Memory B cell (primary cell): ENCODE data around the gene RNF25.
"Not testable (repeated sequence)": the region's sequence is repeated elsewhere in the genome, so short reads cannot be mapped to it uniquely, and the experiment has no call there.

Experiments
- ATAC-seq: fragments of 150-1000 bp; cut with Tn5 transposase; 2 replicates; pipeline ENCODE4 v1.10.0; 2021; ENCODE audit warnings: low read depth, mild to moderate bottlenecking, moderate library complexity
- DNase-seq, 2 donors: peaks; one replicate each; pipeline ENCODE4 v3.0.0; 2022; ENCODE audit warnings: low spot score in 2 of 2
- H3K27ac Mint-ChIP-seq: one replicate; pipeline ENCODE4 v1.8.0; 2022; ENCODE audit warnings: mild to moderate bottlenecking, moderate library complexity, mixed read lengths
- H3K27me3 Mint-ChIP-seq: one replicate; pipeline ENCODE4 v1.8.0; 2022; ENCODE audit warnings: mixed read lengths
- H3K36me3 Mint-ChIP-seq: one replicate; pipeline ENCODE4 v1.8.0; 2022; ENCODE audit warnings: mild to moderate bottlenecking, mixed read lengths
- H3K4me1 Mint-ChIP-seq: one replicate; pipeline ENCODE4 v1.8.0; 2022; ENCODE audit warnings: mixed read lengths
- H3K4me3 Mint-ChIP-seq: one replicate; pipeline ENCODE4 v1.8.0; 2022; ENCODE audit warnings: mild to moderate bottlenecking, moderate library complexity, mixed read lengths
- H3K9me3 Mint-ChIP-seq: one replicate; pipeline ENCODE4 v1.8.0; 2022; ENCODE audit warnings: mixed read lengths

RNF25 gene

DNA sequence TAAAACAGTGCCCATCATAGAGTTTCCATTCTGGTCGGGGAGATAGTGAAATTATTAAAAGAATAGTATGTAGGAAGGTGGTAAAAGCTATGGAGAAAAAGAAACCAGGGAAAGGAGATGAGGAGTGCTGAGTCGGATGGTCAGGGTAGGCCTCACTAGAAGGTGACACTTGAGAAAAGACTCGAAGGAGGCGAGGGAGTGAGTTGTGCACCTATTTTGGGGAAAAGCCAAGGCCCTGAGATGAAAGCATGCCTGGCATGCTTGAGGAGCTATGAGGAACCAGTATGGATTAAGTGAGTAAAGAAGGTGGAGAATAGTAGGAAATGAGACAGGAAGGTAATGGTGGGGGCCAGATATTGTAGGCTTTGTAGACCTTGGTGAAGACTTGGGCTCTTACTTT lies 31.5 kb upstream of the RNF25 start:
- DNase-seq = no peak
- H3K27ac Mint-ChIP-seq = no peak overlapping the region

DNA sequence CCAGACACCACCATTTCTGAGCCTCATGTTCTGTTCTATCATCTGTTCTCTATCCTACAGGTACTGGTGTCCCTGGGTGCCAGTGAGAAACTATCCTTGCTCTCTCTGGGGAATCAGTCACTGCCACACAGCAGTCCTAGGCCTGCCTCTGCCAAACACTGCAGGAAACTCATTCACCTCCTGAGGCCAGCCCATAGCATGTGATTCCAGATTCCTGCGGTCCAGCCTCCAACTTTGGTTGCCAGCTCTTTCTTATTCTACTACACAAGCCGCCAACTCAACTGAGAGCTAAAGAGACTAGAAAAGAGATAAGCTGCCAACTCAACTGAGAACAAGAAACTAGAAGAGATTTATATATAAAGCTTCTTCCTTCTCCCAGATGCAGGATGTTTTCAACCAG lies 30.0 kb upstream of the RNF25 start:
- Mint-ChIP-seq H3K4me1 (no peaks in the 10 kb centered on the region), H3K4me3 (no peak overlapping the region), H3K27ac (no peak overlapping the region), H3K9me3 (no peaks in the 10 kb centered on the region), H3K27me3 (no peaks in the 10 kb centered on the region), H3K36me3 (peaks cover 8% of the 10 kb centered on the region)
- DNase-seq = no peak
- ATAC-seq = no peak

More for the DNA sequence above, 31.5 kb upstream of the RNF25 start:
- H3K4me3 Mint-ChIP-seq = no peak overlapping the region
- ATAC-seq = no peak
- H3K4me1 Mint-ChIP-seq = no peaks in the 10 kb centered on the region
- H3K27me3 Mint-ChIP-seq = no peaks in the 10 kb centered on the region
- H3K9me3 Mint-ChIP-seq = no peaks in the 10 kb centered on the region
- peaks cover 8% of the 10 kb centered on the region for H3K36me3 Mint-ChIP-seq

DNA sequence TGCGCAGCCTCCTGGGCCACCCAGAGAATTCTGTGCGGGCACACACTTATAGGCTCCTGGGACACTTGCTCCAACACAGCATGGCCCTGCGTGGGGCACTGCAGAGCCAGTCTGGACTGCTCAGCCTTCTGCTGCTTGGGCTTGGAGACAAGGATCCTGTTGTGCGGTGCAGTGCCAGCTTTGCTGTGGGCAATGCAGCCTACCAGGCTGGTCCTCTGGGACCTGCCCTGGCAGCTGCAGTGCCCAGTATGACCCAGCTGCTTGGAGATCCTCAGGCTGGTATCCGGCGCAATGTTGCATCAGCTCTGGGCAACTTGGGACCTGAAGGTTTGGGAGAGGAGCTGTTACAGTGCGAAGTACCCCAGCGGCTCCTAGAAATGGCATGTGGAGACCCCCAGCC lies 27.1 kb upstream of the RNF25 start:
- H3K4me3 Mint-ChIP-seq = no peak overlapping the region
- no peaks in the 10 kb centered on the region for H3K9me3 Mint-ChIP-seq
- ATAC-seq (no peak), DNase-seq (no peak)
- peaks cover 10% of the 10 kb centered on the region for H3K36me3 Mint-ChIP-seq
- H3K27me3 Mint-ChIP-seq = no peaks in the 10 kb centered on the region
- H3K27ac Mint-ChIP-seq = no peak overlapping the region
- no peaks in the 10 kb centered on the region for H3K4me1 Mint-ChIP-seq

DNA sequence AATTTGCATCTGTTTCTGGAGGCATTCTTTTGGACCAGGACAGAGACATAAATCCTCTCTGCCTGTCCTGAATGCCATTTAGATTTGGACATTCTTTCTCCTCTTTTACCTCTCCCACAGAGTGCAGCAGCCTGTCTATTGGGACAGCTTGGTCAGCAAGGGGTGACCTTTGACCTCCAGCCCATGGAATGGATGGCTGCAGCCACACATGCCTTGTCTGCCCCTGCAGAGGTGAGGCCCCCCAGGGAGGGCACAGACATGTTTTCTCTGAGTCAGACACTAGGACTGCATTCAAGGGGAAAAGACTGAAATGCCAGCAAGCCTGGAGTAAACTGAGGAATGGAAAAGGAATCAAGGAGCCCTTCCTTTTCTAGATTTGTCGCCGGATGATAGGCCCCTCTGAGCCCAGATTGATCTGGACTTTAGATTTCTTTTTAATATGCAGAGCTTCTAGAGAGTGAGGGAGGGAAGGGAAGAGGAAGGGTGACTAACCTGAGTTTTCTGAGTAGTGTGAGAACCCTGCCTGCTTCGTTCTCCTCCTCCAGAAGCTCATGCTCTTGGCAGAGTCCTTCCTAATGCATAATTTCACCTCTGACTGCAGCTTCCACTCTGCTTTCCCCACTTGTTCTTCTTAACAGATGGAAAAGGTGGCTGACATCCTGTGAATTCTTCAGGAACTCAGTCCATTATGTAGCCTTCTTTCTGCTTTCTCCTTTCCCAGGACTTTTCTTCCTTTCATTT lies 22.8 kb upstream of the RNF25 start:
- no peaks in the 10 kb centered on the region for H3K9me3 Mint-ChIP-seq
- ATAC-seq (no peak), DNase-seq (no peak)
- H3K4me1 Mint-ChIP-seq = no peaks in the 10 kb centered on the region
- no peak overlapping the region for H3K27ac Mint-ChIP-seq
- H3K4me3 Mint-ChIP-seq = no peak overlapping the region
- H3K36me3 Mint-ChIP-seq = peaks cover 18% of the 10 kb centered on the region
- H3K27me3 Mint-ChIP-seq = no peaks in the 10 kb centered on the region

DNA sequence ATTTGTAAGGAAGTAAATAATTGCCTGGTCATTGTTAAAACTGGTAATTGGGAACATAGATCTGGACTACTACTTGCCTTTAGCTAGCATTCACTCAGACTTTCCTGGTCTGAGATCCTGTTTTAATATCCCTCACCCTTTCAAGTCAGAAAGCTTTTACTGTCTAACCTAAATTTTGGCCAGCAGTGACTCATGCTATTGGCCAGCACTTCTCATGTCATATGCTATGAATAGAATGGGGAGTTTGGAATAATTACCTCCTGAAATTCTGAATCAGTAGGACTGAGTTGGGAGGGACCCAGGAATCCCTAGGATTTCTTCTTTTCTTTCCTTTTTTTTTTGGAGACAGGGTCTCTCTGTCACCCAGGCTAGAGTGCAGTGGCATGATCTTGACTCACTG lies 19.4 kb upstream of the RNF25 start:
- ATAC-seq (no peak), DNase-seq (no peak)
- no peak overlapping the region for H3K4me3 Mint-ChIP-seq
- no peak overlapping the region for H3K27ac Mint-ChIP-seq
- peaks cover 18% of the 10 kb centered on the region for H3K36me3 Mint-ChIP-seq
- no peaks in the 10 kb centered on the region for H3K9me3 Mint-ChIP-seq
- H3K4me1 Mint-ChIP-seq = peaks cover 4% of the 10 kb centered on the region
- H3K27me3 Mint-ChIP-seq = no peaks in the 10 kb centered on the region

DNA sequence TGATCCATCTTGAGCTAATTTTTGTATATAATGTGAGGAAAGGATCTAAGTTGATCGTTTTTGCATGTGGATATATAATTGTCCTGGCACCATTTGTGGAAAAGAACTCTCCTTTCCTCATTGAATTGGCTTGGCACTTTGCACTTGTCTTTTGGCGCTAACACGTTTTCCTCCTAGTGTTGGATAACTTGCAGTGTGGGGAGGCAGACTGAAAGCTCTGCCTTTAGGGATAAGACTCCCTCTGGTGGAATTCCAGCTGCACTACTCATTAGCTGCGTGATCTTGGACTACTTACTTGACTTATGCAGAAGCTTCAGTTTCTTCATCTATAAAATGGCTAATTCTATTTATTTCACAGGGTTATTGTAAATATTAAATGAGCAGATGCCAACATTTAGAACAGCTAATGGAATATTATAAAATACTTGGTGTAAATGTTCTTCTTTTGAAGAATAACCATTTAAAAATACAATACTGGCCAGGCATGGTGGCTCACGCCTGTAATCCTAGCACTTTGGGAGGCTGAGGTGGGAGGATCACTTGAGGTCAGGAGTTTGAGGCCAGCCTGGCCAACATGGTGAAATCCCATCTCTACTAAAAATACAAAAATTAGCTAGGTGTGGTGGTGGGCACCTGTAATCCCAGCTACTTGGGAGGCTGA lies 15.7 kb upstream of the RNF25 start:
- H3K36me3 Mint-ChIP-seq = peaks cover 12% of the 10 kb centered on the region
- not testable (repeated sequence) for H3K4me1 Mint-ChIP-seq, H3K27me3 Mint-ChIP-seq, DNase-seq, H3K27ac Mint-ChIP-seq, H3K4me3 Mint-ChIP-seq, H3K9me3 Mint-ChIP-seq
- peak; percentile 68 for ATAC-seq

DNA sequence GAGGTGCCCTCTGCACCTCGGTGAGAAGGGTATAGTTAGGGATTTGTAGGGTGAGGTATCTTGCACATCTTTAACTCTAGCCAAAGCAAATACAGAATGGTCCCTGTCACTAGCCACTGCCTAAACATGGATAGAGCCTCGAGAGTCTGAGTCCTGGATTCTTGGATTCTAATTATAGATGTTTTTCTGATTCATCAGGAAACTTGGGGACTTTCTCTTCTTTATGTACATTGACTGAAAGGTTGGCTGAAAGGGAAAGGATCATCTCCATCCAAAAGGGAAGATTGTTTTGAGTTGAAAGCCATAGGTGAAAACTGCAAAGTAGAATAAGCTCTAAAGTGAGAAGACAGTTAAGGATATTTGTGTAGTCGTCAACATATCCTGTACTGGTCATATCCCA lies 8.3 kb upstream of the RNF25 start:
- no peak overlapping the region for H3K27ac Mint-ChIP-seq
- H3K4me3 Mint-ChIP-seq = no peak overlapping the region
- H3K27me3 Mint-ChIP-seq = no peaks in the 10 kb centered on the region
- no peaks in the 10 kb centered on the region for H3K9me3 Mint-ChIP-seq
- DNase-seq (no peak), ATAC-seq (no peak)
- H3K36me3 Mint-ChIP-seq = peaks cover 13% of the 10 kb centered on the region
- peaks cover 2% of the 10 kb centered on the region for H3K4me1 Mint-ChIP-seq

DNA sequence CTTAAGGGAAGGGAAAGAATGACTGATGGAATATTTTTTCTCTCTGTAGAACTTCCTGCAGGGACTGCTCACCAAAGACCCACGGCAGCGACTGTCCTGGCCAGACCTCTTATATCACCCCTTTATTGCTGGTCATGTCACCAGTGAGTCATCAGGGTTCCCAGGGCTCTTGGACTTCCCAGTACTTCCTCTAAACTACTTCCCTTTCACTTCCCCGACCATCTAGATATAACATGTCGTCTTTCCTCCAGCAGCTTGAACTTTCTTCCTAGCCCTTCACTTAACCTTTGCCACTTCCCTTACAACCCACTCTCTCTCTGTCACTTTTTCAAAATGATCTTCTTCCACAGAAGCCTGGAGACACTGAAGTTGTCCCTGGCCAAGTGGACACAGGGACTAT lies 7.3 kb upstream of the RNF25 start:
- no peak for DNase-seq
- no peaks in the 10 kb centered on the region for H3K27me3 Mint-ChIP-seq

DNA sequence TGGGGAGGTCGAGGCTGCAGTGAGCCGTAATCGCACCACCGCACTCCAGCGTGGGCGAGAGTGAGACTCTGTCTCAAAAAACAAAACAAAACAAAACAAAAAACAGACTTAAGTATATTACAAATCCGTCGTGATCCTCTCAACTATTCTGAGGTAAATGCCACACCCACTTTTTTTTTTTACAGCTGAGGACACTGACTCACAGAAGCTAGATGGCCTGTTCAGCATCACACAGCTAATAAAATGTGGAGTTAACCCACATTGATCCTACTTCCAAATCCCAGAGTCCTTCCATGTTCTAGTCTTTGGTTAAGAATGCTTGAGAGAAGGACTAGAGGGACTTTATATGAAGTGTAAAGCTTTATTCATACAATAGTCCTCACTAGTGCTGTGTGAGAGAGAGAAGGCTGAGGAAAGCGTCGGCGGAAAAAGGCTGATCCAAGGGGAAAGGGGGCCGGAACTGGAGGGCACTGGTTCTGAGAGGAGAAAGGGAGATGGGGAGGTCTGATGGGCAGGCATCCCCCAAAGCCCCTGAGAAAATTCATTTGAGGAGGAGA lies 627 bp downstream of the RNF25 start:
- peaks cover 5% of the 10 kb centered on the region for H3K36me3 Mint-ChIP-seq
- DNase-seq (no peak), ATAC-seq (no peak)
- H3K9me3 Mint-ChIP-seq = no peaks in the 10 kb centered on the region
- H3K27ac Mint-ChIP-seq = peak overlapping the region; percentile 92
- H3K27me3 Mint-ChIP-seq = no peaks in the 10 kb centered on the region
- peaks cover 19% of the 10 kb centered on the region for H3K4me1 Mint-ChIP-seq
- peak overlapping the region; percentile 94 for H3K4me3 Mint-ChIP-seq

More for the DNA sequence above, 7.3 kb upstream of the RNF25 start:
- ATAC-seq = no peak
- Mint-ChIP-seq H3K9me3 (no peaks in the 10 kb centered on the region), H3K36me3 (peaks cover 13% of the 10 kb centered on the region), H3K27ac (no peak overlapping the region), H3K4me3 (no peak overlapping the region), H3K4me1 (peaks cover 2% of the 10 kb centered on the region)

DNA sequence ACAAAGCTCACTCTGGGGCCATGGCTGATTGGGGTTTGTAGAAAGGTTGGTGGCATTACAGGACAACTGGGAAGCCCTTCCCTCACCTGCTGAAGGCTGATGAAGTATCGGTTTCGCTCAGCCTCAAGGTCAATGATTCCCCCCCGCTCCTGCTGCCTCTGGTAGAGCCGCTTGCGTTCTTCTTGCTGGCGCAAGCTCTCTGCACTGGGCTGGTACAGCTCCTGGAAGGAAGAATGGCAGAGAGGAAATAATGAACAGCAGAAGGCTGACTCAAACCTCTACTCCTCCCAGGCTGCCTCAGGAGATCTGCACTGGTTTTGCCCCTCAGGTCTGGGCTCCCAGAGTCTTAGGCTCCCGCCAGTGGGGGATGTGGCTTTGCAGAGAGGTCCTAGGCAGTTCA lies 7.1 kb downstream of the RNF25 start:
- Mint-ChIP-seq H3K27me3 (no peaks in the 10 kb centered on the region), H3K9me3 (no peaks in the 10 kb centered on the region), H3K36me3 (peaks cover 31% of the 10 kb centered on the region), H3K4me1 (peaks cover 9% of the 10 kb centered on the region), H3K27ac (no peak overlapping the region), H3K4me3 (no peak overlapping the region)
- DNase-seq = no peak
- no peak for ATAC-seq

DNA sequence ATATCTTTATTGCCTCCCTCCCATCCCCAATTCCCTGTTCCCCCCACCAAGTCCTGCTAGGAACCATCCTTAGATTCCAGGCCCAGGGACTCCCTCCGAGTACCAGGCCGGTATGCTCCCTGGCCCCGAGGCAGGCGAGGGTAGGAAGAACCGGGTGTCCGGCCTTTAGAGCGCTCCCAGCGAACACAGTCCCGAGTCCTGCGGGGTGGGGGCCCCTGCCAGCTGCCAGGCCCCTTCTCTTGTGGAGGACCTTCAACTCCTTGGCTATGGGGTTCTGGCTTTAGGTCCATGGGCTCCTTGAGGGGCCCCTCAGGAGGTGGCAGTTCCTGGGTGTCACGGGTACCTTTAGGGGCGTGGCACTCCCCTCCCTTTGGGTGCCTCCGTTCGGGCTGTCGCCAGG lies 7.9 kb downstream of the RNF25 start:
- Mint-ChIP-seq H3K36me3 (peaks cover 31% of the 10 kb centered on the region), H3K4me3 (no peak overlapping the region), H3K4me1 (peaks cover 11% of the 10 kb centered on the region), H3K9me3 (no peaks in the 10 kb centered on the region), H3K27ac (no peak overlapping the region), H3K27me3 (no peaks in the 10 kb centered on the region)
- DNase-seq (no peak), ATAC-seq (no peak)

DNA sequence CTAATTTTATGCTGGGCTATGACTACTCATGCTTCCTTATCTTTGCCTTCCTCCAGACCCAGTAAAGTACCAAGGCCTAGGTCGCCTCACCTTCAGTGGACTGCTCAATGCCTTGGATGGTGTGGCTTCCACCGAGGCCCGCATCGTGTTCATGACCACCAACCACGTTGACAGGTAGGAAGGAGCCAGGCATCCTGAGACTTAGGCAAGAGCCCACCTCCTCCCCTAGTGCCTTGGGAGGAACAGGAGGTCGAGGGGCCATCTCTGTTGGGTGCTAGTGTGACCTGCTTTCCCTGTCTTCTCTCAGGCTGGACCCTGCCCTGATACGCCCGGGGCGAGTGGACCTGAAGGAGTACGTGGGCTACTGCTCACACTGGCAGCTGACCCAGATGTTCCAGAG lies 9.0 kb downstream of the RNF25 start:
- ATAC-seq = no peak
- peaks cover 18% of the 10 kb centered on the region for H3K4me1 Mint-ChIP-seq
- H3K4me3 Mint-ChIP-seq = no peak overlapping the region
- no peak for DNase-seq
- no peaks in the 10 kb centered on the region for H3K9me3 Mint-ChIP-seq
- H3K27ac Mint-ChIP-seq = peak overlapping the region; percentile 5
- H3K27me3 Mint-ChIP-seq = no peaks in the 10 kb centered on the region
- H3K36me3 Mint-ChIP-seq = peaks cover 31% of the 10 kb centered on the region

DNA sequence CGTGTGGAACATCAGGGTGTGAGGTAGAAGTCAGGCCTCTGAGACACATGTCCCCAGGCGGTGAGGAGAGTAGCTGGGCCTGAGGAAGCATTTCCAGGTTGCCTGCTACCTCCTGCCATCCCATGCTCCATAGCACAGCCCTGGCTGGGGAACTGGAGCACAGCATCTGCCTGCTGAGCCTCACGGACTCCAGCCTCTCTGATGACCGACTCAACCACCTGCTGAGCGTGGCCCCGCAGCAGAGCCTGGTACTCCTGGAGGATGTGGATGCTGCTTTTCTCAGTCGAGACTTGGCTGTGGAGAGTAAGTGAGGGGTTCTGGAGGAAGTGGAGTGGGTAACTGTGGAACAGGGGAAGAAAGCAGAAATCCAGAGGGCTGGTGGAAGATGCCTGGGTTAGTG lies 9.4 kb downstream of the RNF25 start:
- DNase-seq (no peak), ATAC-seq (no peak)
- Mint-ChIP-seq H3K4me1 (peaks cover 21% of the 10 kb centered on the region), H3K27me3 (no peaks in the 10 kb centered on the region), H3K27ac (no peak overlapping the region), H3K9me3 (no peaks in the 10 kb centered on the region), H3K36me3 (peaks cover 34% of the 10 kb centered on the region), H3K4me3 (no peak overlapping the region)

DNA sequence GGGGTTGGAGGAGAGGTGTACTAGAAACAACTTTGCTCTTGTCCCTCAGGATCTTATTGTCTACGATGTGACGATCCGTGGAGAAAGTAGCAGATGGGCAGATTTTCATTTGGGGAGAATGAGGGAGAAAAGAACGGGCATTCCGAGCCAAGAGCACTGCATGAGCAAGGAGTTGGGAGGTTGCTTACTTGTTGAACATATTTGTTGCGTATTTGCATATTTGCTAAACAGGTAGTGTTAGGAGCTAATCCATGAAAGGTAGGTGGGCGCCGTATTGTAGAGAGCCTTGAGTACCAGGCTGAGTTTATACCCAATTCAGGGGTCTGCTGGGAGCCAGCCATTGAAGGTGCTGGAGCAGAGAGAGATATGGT lies 11.8 kb downstream of the RNF25 start:
- H3K36me3 Mint-ChIP-seq = peaks cover 24% of the 10 kb centered on the region
- DNase-seq (no peak), ATAC-seq (no peak)
- H3K4me1 Mint-ChIP-seq = peaks cover 26% of the 10 kb centered on the region
- H3K4me3 Mint-ChIP-seq = peak overlapping the region; percentile 90
- no peaks in the 10 kb centered on the region for H3K9me3 Mint-ChIP-seq
- no peaks in the 10 kb centered on the region for H3K27me3 Mint-ChIP-seq
- H3K27ac Mint-ChIP-seq = peak overlapping the region; percentile 73
